Stimulated activated CD4-positive, alpha-beta T cell treated with anti-CD3 and anti-CD28 coated beads, Interleukin-1b, Interleukin-23, amount 100 ng/mL, for 48 hours (primary cell): ENCODE results near the gene TTC28.
"Not testable (repeated sequence)": the region's sequence is repeated elsewhere in the genome, so short reads cannot be mapped to it uniquely, and the experiment has no call there.

Source experiments
- DNase-seq: peaks from one replicate; pipeline ENCODE4 v3.0.0-alpha.2; 2020

TTC28 gene

GRCh38 chr22:28249402-28249801 is 430.2 kb downstream of the TTC28 start:
- DNase-seq = no peak

GRCh38 chr22:28247667-28248363 is 431.8 kb downstream of the TTC28 start:
- no peak for DNase-seq

GRCh38 chr22:28247136-28247535 is 432.5 kb downstream of the TTC28 start:
- no peak for DNase-seq

- no peak for DNase-seq
Observed at GRCh38 chr22:28246397-28246796, 433.2 kb downstream of the TTC28 start.

GRCh38 chr22:28245579-28246224 is 433.9 kb downstream of the TTC28 start:
- no peak for DNase-seq

- no peak for DNase-seq
Observed at GRCh38 chr22:28244757-28245156, 434.9 kb downstream of the TTC28 start.

GRCh38 chr22:28243539-28243938 is 436.1 kb downstream of the TTC28 start:
- no peak for DNase-seq

- DNase-seq = no peak
Observed at GRCh38 chr22:28241656-28242290, 437.9 kb downstream of the TTC28 start.

- DNase-seq = no peak
Observed at GRCh38 chr22:28239941-28240340, 439.7 kb downstream of the TTC28 start.

- DNase-seq = no peak
Observed at GRCh38 chr22:28237783-28238182, 441.9 kb downstream of the TTC28 start.

- no peak for DNase-seq
Observed at GRCh38 chr22:28237112-28237511, 442.5 kb downstream of the TTC28 start.

- no peak for DNase-seq
Observed at GRCh38 chr22:28232204-28232603, 447.4 kb downstream of the TTC28 start.

GRCh38 chr22:28231441-28231840 is 448.2 kb downstream of the TTC28 start:
- no peak for DNase-seq

- DNase-seq = no peak
Observed at GRCh38 chr22:28230671-28231070, 449.0 kb downstream of the TTC28 start.

- DNase-seq = no peak
Observed at GRCh38 chr22:28229566-28230485, 449.8 kb downstream of the TTC28 start.

GRCh38 chr22:28223826-28224225 is 455.8 kb downstream of the TTC28 start:
- no peak for DNase-seq

- DNase-seq = no peak
Observed at GRCh38 chr22:28222976-28223745, 456.5 kb downstream of the TTC28 start.

GRCh38 chr22:28222571-28222970 is 457.1 kb downstream of the TTC28 start:
- DNase-seq = no peak

GRCh38 chr22:28222052-28222451 is 457.6 kb downstream of the TTC28 start:
- no peak for DNase-seq

- no peak for DNase-seq
Observed at GRCh38 chr22:28220626-28221363, 458.8 kb downstream of the TTC28 start.

GRCh38 chr22:28217277-28217676 is 462.4 kb downstream of the TTC28 start:
- no peak for DNase-seq

GRCh38 chr22:28214750-28215149 is 464.9 kb downstream of the TTC28 start:
- DNase-seq = not testable (repeated sequence)
